OCI-LY1 (cell line): Measurements from ENCODE around the gene C19orf33.

Source experiments
- H2AFZ ChIP-seq: fragments of 200-600 bp; sonication (generic), shearing (Covaris generic); 2 replicates; pipeline ENCODE4 v1.6.0; 2014; ENCODE audit warnings: antibody characterized with exemption, mild to moderate bottlenecking, low read length
- H3F3A ChIP-seq: fragments of 200-600 bp; sonication (generic), shearing (Covaris generic); 2 replicates; pipeline ENCODE4 v1.6.0; 2014; ENCODE audit warnings: mild to moderate bottlenecking, antibody characterized with exemption, low read length, moderate library complexity; ENCODE audit not compliant: insufficient read depth
- H3K27ac ChIP-seq: fragments of 200-600 bp; sonication (generic); 2 replicates; pipeline ENCODE4 v1.5.1; 2014; ENCODE audit warnings: low read length, mixed run types, mild to moderate bottlenecking, low read depth; ENCODE audit not compliant: poor library complexity, severe bottlenecking
- H3K27me3 ChIP-seq: fragments of 200-600 bp; sonication (generic); 2 replicates; pipeline ENCODE4 v1.6.0; 2014; ENCODE audit warnings: antibody characterized with exemption, mild to moderate bottlenecking, low read length, moderate library complexity; ENCODE audit not compliant: insufficient read depth
- H3K36me3 ChIP-seq: fragments of 200-600 bp; sonication (generic); 2 replicates; pipeline ENCODE4 v1.6.1; 2014; ENCODE audit warnings: mild to moderate bottlenecking, antibody characterized with exemption, low read length, moderate library complexity, mixed read lengths; ENCODE audit not compliant: insufficient read depth
- H3K4me1 ChIP-seq: fragments of 200-600 bp; sonication (generic); 2 replicates; pipeline ENCODE4 v1.5.1; 2014; ENCODE audit warnings: mild to moderate bottlenecking, low read length, moderate library complexity; ENCODE audit not compliant: insufficient read depth, severe bottlenecking
- H3K4me2 ChIP-seq: fragments of 200-600 bp; sonication (generic), shearing (Covaris generic); 2 replicates; pipeline ENCODE4 v1.6.1; 2014; ENCODE audit warnings: low read length
- H3K4me3 ChIP-seq: fragments of 200-600 bp; sonication (generic); 2 replicates; pipeline ENCODE4 v1.5.1; 2014; ENCODE audit warnings: low read length, low read depth, mild to moderate bottlenecking, mixed read lengths; ENCODE audit not compliant: poor library complexity, severe bottlenecking
- H3K79me2 ChIP-seq: fragments of 200-600 bp; shearing (Covaris generic); 2 replicates; pipeline ENCODE4 v1.6.1; 2016; ENCODE audit warnings: mixed run types, low read length, mixed read lengths; ENCODE audit not compliant: insufficient read depth
- H3K9ac ChIP-seq: fragments of 200-600 bp; sonication (generic), shearing (Covaris generic); 2 replicates; pipeline ENCODE4 v1.6.1; 2014; ENCODE audit warnings: mild to moderate bottlenecking, low read length, mixed read lengths
- H3K9me2 ChIP-seq: fragments of 200-600 bp; sonication (generic), shearing (Covaris generic); 2 replicates; pipeline ENCODE4 v1.6.1; 2014; ENCODE audit warnings: low read depth, mild to moderate bottlenecking, low read length, mixed read lengths
- H3K9me3 ChIP-seq: fragments of 200-600 bp; shearing (Covaris generic); 2 replicates; pipeline ENCODE4 v1.6.1; 2014; ENCODE audit warnings: low read length, mixed read lengths
- H4K20me1 ChIP-seq: fragments of 200-600 bp; sonication (generic), shearing (Covaris generic); 2 replicates; pipeline ENCODE4 v1.6.0; 2016; ENCODE audit warnings: mild to moderate bottlenecking, low read length; ENCODE audit not compliant: insufficient read depth
- CTCF ChIP-seq: fragments of 200-600 bp; sonication (generic), shearing (Covaris generic); IDR thresholded peaks from 2 replicates; pipeline ENCODE4 v1.5.1; 2017; ENCODE audit warnings: mild to moderate bottlenecking, antibody characterized with exemption, low read length, moderate library complexity, mixed read lengths
- EZH2 ChIP-seq: fragments of 200-600 bp; sonication (generic), shearing (Covaris generic); IDR thresholded peaks from 2 replicates; pipeline ENCODE4 v1.8.0; 2017; ENCODE audit warnings: borderline replicate concordance, mixed run types, mild to moderate bottlenecking, antibody characterized with exemption, low read length, moderate library complexity, mixed read lengths

The C19orf33 gene

DNA sequence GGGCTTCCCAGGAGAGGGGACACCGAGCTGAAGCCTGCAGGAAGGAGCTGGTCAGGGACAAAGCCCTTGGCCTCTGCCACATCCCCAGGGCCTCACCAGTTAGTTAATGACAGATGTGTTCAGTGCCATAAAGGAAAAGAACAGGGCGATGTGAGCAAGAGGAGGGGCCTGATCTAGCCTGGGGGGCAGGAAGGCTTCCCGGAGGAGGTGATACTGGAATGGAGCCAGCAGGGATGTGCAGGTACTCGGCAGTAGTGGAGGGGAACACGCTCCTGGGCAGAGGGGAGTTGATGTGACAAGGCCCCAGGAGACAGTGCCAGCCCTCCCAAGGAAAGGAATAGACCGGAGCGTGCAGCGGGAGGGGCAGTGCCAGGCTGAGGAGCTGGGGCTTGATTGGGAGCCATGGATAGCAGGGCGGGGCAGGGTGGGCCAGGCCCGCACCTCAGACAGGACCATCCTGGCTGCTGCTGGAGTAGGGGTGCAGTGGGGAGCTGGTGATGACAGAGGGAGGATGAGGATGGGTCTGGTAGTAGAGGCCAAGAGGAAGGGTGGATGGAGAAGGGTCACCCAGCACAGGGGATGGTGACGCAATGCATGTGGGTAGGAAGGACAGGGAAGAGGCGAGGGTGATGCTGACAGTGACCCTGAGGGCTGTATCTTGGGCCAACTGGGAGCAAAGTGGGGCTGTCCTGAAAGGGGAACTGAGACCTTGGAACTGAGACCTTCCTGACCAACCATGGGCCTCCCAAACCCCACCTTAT is 4.1 kb downstream of the C19orf33 start:
- no peaks in the 10 kb centered on the region for H3K79me2 ChIP-seq
- no peak overlapping the region for H3K27ac ChIP-seq
- H3K9me3 ChIP-seq, result no peaks in the 10 kb centered on the region
- H3F3A ChIP-seq, result no peaks in the 10 kb centered on the region
- peaks cover 6% of the 10 kb centered on the region for H3K4me1 ChIP-seq
- no peaks in the 10 kb centered on the region for H4K20me1 ChIP-seq
- no peak overlapping the region for H3K4me3 ChIP-seq
- no peaks in the 10 kb centered on the region for H3K9me2 ChIP-seq
- H3K27me3 ChIP-seq, result no peaks in the 10 kb centered on the region
- no peak overlapping the region for H3K4me2 ChIP-seq
- H3K9ac ChIP-seq, result no peak overlapping the region
- H3K36me3 ChIP-seq, result peaks cover 18% of the 10 kb centered on the region
- no peak for TF ChIP-seq EZH2
- TF ChIP-seq CTCF, result no peak
- H2AFZ ChIP-seq, result no peak overlapping the region

GRCh38 chr19:38308926-38309614 is 5.0 kb downstream of the C19orf33 start:
- Histone ChIP-seq H3K36me3 (peaks cover 18% of the 10 kb centered on the region), H3K4me2 (no peak overlapping the region), H3F3A (no peaks in the 10 kb centered on the region), H3K9me3 (no peaks in the 10 kb centered on the region), H3K4me3 (no peak overlapping the region), H3K27me3 (no peaks in the 10 kb centered on the region), H3K79me2 (no peaks in the 10 kb centered on the region), H3K27ac (no peak overlapping the region), H3K9me2 (no peaks in the 10 kb centered on the region), H2AFZ (no peak overlapping the region), H4K20me1 (no peaks in the 10 kb centered on the region), H3K9ac (no peak overlapping the region), H3K4me1 (peaks cover 14% of the 10 kb centered on the region)
- TF ChIP-seq CTCF, result no peak

DNA sequence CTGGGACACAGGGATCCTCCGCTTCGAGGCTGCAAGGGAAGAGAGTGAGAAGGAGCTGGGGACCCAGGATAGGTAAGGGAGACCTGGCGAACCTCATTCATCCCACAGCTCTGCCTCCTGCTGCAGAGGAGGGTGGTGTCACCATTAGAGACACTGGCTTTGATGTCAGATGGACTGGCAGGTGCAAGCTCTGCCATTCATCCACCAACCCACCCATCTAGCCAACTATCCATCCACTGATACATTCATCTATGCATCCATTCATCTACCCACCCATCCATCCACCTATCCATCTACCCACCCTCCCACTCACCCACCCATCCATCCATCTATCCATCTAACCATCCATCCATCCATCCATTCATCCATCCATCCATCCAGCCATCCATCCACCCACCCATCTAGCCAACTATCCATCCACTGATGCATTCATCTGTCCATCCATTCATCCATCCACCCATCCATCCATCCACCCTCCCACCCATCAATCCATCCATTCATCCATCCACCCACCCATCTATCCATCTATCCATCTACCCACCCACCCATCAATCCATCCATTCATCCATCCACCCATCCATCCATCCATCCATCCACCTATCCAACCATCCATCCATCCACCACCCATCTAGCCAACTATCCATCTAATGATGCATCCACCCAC is 5.7 kb downstream of the C19orf33 start:
- Histone ChIP-seq H3K4me1 (peaks cover 20% of the 10 kb centered on the region), H3K9ac (no peak overlapping the region), H3F3A (no peaks in the 10 kb centered on the region), H3K4me2 (no peak overlapping the region), H3K4me3 (no peak overlapping the region), H3K79me2 (no peaks in the 10 kb centered on the region), H3K9me3 (no peaks in the 10 kb centered on the region), H3K27ac (no peak overlapping the region), H3K36me3 (peaks cover 18% of the 10 kb centered on the region), H4K20me1 (no peaks in the 10 kb centered on the region), H3K27me3 (no peaks in the 10 kb centered on the region), H3K9me2 (no peaks in the 10 kb centered on the region), H2AFZ (no peak overlapping the region)
- no peak for TF ChIP-seq CTCF
- no peak for TF ChIP-seq EZH2
